ENCODE data around the gene BHMT. TPM values are rescaled to one million over a fixed set of nuclear protein-coding genes. Genes with fewer than 3 reads are reported as not detected.

The BHMT gene
- total RNA-seq, 2 donors from 2014 or later, result 0.81 to 1.3 TPM

DNA sequence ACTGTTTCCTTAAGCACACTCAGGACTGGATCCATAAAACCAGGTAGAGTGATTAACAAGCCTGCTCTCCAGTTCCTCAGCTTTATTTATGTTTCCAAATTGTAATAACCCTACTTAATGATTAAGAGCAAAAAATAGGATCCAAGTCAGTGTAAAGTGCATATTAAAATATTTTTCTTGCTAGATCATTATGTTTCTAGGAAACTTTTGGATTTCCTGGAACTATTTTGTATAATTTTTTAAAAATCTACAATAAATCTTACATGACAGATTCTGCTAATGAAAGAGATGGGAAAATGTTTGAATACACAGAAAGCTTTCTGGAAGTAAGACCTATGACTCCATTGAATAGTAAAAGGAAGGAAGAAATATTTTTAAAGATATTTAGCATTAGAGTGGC is 35.5 kb downstream of the BHMT start:
- no peaks in the 10 kb centered on the region for H3K36me3 Mint-ChIP-seq (ENCODE audit: low read depth)
- Histone ChIP-seq H3K9ac (ENCODE audit: extremely low read depth, low read length, poor library complexity, severe bottlenecking) (no peak overlapping the region), H3K9me3 (ENCODE audit: control insufficient read depth, low read length) (no peaks in the 10 kb centered on the region), H3K27me3 (ENCODE audit: control insufficient read depth, insufficient read depth, low read length, poor library complexity, severe bottlenecking) (no peaks in the 10 kb centered on the region), H3K27ac (ENCODE audit: low read depth, low read length) (no peak overlapping the region), H3K4me1 (ENCODE audit: control insufficient read depth, insufficient read depth, low read length) (no peaks in the 10 kb centered on the region), H3K36me3 (ENCODE audit: control insufficient read depth, insufficient read depth, low read length) (no peaks in the 10 kb centered on the region), H3K4me3 (ENCODE audit: low read length) (no peak overlapping the region)
- H3K9me3 Mint-ChIP-seq, result no peaks in the 10 kb centered on the region
- DNase-seq, result no peak
- TF ChIP-seq, protein P1, sequence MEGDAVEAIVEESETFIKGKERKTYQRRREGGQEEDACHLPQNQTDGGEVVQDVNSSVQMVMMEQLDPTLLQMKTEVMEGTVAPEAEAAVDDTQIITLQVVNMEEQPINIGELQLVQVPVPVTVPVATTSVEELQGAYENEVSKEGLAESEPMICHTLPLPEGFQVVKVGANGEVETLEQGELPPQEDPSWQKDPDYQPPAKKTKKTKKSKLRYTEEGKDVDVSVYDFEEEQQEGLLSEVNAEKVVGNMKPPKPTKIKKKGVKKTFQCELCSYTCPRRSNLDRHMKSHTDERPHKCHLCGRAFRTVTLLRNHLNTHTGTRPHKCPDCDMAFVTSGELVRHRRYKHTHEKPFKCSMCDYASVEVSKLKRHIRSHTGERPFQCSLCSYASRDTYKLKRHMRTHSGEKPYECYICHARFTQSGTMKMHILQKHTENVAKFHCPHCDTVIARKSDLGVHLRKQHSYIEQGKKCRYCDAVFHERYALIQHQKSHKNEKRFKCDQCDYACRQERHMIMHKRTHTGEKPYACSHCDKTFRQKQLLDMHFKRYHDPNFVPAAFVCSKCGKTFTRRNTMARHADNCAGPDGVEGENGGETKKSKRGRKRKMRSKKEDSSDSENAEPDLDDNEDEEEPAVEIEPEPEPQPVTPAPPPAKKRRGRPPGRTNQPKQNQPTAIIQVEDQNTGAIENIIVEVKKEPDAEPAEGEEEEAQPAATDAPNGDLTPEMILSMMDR (conservative IDR thresholded peaks at IDR 0.05), result no peak
- H3K27ac Mint-ChIP-seq, result no peak overlapping the region
- no peak overlapping the region for H3K4me3 Mint-ChIP-seq
- H3K4me1 Mint-ChIP-seq, result peaks cover 29% of the 10 kb centered on the region
- H3K27me3 Mint-ChIP-seq (ENCODE audit: insufficient read depth), result no peaks in the 10 kb centered on the region

DNA sequence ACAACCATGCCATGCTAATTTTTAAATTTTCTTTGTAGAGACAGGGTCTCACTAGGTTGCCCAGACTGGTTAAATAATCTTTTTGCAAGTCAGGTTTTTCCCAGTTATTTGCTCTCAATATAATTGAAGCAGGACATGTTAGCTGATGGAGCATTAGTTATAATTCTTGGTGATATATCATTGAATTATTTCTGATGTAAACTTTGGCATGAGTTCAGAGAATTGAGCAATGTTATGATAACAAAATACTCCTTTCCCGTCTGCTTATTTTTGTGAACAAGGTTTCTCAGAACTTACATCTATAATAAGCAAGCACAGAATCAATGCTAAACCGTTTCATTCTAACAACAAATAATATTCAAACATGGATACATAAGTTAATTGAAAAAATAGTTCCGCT is 37.8 kb downstream of the BHMT start:
- Mint-ChIP-seq H3K27me3 (ENCODE audit: insufficient read depth) (no peaks in the 10 kb centered on the region), H3K9me3 (no peaks in the 10 kb centered on the region), H3K4me3 (no peak overlapping the region), H3K4me1 (peaks cover 26% of the 10 kb centered on the region), H3K36me3 (ENCODE audit: low read depth) (no peaks in the 10 kb centered on the region), H3K27ac (no peak overlapping the region)
- no peaks in the 10 kb centered on the region for H3K9me3 ChIP-seq (ENCODE audit: control insufficient read depth, low read length)
- TF ChIP-seq, protein P1 (conservative IDR thresholded peaks at IDR 0.05), result no peak
- H3K9ac ChIP-seq (ENCODE audit: extremely low read depth, low read length, poor library complexity, severe bottlenecking), result no peak overlapping the region
- H3K36me3 ChIP-seq (ENCODE audit: control insufficient read depth, insufficient read depth, low read length), result no peaks in the 10 kb centered on the region
- H3K4me1 ChIP-seq (ENCODE audit: control insufficient read depth, insufficient read depth, low read length), result no peaks in the 10 kb centered on the region
- H3K4me3 ChIP-seq (ENCODE audit: low read length), result no peak overlapping the region
- WGBS, 2 experiments (ENCODE audit: insufficient coverage in 1 of 2, insufficient read length in 1 of 2), result 100% methylated on average over 1 to 3 of the region's 3 CpGs
- H3K27ac ChIP-seq (ENCODE audit: low read depth, low read length), result no peak overlapping the region
- no peak for DNase-seq
- H3K27me3 ChIP-seq (ENCODE audit: control insufficient read depth, insufficient read depth, low read length, poor library complexity, severe bottlenecking), result no peaks in the 10 kb centered on the region

DNA sequence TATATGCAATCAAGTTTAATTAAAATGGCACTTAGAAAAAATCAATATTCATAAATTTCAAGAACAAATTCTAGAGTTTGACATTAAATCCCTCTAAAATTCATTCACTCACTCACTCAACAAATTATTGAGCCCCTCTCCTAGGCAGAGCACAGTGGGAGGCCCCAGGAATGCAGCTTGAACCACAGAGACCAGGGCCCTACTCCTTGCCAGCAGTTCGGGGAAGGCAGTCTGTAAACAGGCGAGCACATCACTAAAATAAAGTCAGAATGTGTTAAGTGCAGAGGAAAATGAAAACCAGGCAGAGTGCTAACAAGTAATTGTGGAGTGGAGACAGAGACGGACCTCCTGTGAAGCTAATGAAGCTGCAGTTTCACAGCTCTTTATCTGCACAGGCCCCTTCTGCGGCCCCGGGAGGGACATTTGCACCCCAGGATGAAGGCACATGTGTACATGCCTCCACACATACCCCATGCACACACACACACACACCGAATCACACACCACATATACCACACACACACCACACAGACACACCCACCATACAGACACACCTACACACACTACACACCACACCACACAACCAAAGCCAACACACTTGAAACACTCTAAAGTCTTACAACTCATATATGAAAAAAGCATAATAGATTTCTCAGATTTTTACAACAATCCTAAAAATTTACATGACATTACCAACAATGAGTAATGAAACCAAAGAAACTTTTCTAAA is 40.5 kb downstream of the BHMT start:
- H3K9me3 Mint-ChIP-seq, result no peaks in the 10 kb centered on the region
- Histone ChIP-seq H3K36me3 (ENCODE audit: control insufficient read depth, insufficient read depth, low read length) (no peaks in the 10 kb centered on the region), H3K27ac (ENCODE audit: low read depth, low read length) (no peak overlapping the region), H3K4me1 (ENCODE audit: control insufficient read depth, insufficient read depth, low read length) (no peaks in the 10 kb centered on the region), H3K4me3 (ENCODE audit: low read length) (no peak overlapping the region), H3K9me3 (ENCODE audit: control insufficient read depth, low read length) (no peaks in the 10 kb centered on the region), H3K27me3 (ENCODE audit: control insufficient read depth, insufficient read depth, low read length, poor library complexity, severe bottlenecking) (no peaks in the 10 kb centered on the region), H3K9ac (ENCODE audit: extremely low read depth, low read length, poor library complexity, severe bottlenecking) (no peak overlapping the region)
- H3K27me3 Mint-ChIP-seq (ENCODE audit: insufficient read depth), result no peaks in the 10 kb centered on the region
- DNase-seq, result peak; percentile 71
- TF ChIP-seq, protein P1 (conservative IDR thresholded peaks at IDR 0.05), result no peak
- 55 to 68% methylated on average over 3 to 6 of the region's 6 CpGs for WGBS, 2 experiments (ENCODE audit: insufficient coverage in 1 of 2, insufficient read length in 1 of 2)
- peaks cover 18% of the 10 kb centered on the region for H3K4me1 Mint-ChIP-seq
- peak overlapping the region; percentile 22 for H3K27ac Mint-ChIP-seq
- H3K36me3 Mint-ChIP-seq (ENCODE audit: low read depth), result no peaks in the 10 kb centered on the region
- no peak overlapping the region for H3K4me3 Mint-ChIP-seq
